CD4-positive, alpha-beta T cell treated with Interferon alpha-2 for 1 hour (primary cell): Measurements from ENCODE around the gene TMEM163.
A peak's percentile ranks its signal among the peaks of the same experiment; 100 is the strongest.

Experiments
- DNase-seq, 2 donors: peaks; one replicate each; pipeline ENCODE4 v3.0.0-alpha.2; 2020 to 2022

TMEM163 gene

DNA sequence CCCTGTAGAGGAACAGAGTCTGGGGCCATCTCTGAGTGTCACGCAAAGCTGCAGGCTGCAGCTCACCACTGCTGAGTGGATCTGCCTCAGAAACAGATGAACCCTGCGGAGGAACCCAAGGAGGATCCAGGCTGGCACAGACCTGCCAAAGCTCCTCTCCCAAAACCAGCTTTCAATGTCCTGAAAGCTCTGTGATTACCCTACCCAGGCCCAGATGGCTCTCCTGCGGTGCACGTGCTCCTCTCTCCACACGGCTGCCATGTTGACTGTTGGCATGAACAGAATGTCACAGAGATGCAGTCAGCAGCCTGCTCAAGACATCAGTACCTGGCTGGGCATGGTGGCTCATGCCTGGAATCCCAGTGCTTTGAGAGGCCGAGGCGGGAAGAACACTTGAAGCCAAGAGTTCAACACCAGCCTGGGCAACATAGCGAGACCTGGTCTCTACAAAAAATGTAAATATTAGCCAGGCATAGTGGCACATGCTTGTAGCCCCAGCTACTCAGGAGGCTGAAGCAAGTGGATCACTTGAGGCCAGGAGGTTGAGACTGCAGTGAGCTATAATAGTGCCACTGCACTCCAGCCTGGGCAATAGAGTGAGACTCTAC, 248.1 kb downstream of the TMEM163 start:
- DNase-seq: no peak

DNA sequence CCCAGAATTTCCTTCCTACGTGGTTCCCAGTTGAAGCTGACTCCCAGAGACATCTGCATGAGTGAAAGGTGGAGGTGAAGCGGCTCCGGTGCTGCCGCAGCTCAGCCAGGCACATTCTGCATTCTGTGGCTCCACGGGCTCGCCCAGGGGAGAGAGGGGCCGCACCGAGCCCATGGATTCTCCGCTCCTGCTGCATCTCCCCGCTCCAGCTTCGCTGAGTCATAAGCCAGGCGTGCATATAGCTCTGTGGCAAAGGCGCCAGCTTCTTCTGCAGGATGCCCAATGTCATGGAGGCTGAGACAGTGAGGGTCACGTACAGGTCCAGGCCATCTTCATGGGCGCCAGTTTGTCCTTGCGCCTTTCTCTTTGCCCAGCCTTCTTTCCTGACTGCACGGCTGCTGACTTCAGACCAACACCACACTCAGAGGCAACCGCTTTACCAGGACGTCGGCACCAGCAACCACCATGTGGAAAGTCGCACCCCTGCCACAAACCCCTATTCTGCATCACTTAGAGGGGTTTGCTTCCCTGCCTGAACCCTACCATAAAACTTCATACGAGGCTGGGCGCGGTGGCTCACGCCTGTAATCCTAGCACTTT, 249.2 kb downstream of the TMEM163 start:
- no peak for DNase-seq

DNA sequence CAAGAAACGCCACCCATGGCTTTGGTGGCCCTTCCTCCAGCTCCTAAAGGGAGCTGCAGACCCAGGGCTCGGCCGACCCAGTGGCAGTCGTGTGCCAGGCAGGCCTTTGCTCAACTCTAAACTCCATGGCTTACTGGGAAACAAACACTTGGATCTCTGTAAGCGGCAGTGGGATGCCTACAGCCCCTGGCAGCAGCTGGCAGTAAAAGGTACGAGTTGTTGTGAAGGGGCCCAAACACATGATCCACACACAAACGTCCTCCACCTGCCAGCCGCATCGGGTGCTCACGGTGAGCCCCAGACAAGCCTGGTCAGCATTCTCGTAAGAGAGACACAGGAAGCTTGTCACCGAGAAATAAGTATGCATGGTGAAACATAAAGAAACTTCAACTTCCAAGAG, 250.0 kb downstream of the TMEM163 start:
- DNase-seq: no peak

DNA sequence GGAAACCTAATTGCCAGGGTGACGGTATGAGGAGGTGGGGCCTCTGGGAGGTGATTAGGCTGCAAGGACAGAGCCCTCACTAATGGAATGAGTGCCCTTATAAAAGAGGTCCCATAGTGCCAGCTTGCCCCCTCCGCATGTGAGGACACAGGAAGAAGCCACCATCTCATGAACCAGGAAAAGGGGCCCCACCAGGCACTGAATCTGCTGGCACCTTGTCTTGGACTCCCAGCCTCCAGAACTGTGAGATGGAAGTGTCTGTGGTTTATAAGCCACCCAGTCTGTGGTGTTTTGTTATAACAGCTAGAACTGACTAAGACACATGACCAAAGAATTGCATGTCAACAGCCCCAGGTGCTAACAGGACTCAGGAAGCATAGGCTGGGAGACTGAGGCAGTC, 250.6 kb downstream of the TMEM163 start:
- DNase-seq: no peak

DNA sequence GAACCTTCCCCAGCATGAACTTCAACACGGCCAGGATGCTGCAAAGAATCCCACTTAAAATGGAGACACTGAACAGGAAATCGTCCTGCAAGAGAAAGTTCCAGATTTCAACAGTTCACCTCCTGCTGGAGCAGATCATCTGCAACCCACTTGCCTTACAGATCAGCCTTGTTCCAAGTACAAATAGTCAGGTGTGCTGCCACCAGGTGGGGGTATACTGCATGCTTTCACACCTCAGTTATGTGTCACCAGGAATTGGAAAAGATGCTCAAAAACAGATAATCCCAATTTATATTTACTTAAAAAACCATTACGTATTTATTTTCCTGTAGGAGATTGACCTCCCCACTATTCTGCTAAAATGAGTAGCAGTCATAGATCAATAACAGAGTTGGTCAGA, 252.7 kb downstream of the TMEM163 start:
- peak; percentile 20 to 40 for DNase-seq

DNA sequence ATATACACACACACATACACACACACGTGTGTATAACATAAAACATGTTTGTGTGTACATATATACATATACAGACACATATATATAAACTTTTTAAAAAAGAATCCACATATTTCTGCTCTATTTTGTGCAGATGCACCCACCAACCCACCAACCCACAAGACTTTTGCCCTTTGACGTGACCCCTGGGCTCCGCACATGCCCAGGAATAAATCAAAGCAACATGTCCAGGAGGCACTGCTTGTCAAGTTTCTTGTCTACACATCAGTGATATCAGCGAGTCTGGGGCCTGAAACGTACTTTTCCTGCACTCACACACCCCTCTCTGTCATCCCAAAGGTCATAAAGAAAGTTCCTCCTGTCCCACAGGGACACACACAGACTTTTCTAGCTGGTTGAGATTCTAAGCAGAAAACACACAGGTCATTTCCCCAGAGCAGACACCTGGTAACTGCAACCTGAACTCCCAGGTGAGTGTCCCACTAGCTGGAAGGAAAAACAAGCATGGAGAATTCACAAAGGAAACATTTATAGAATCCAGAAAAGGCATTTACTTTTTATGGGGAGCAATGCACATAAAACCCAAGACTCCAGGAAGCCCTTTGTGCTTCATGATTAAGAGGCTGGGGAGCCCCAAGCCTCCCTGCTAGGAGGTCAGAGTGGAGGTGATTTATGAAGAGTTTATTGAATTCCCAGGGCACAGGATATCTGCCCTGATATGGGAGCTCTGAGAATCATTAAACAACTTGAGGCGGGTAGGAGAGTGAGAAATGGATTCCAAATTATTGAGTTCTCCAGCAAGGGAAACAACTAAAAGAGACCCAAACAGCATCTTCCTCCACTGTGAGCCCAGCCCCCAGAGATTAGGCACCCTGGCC, 253.3 kb downstream of the TMEM163 start:
- no peak for DNase-seq

DNA sequence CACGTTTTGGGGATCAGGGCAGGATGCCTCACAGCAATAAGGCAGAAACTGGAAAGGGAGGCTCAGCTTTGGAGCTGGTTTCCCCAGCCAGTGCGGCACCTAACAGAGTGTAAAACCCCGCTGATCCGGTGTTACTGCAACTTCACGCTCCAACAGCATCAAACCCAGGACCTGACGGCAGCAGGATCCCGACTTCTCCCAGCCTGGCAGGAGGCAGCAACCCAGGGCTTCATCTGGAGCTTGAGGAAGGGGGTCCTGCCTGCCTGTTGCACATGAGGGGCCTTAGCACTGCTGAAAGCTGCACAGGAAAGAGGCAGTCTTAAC, 255.1 kb downstream of the TMEM163 start:
- DNase-seq: no peak

DNA sequence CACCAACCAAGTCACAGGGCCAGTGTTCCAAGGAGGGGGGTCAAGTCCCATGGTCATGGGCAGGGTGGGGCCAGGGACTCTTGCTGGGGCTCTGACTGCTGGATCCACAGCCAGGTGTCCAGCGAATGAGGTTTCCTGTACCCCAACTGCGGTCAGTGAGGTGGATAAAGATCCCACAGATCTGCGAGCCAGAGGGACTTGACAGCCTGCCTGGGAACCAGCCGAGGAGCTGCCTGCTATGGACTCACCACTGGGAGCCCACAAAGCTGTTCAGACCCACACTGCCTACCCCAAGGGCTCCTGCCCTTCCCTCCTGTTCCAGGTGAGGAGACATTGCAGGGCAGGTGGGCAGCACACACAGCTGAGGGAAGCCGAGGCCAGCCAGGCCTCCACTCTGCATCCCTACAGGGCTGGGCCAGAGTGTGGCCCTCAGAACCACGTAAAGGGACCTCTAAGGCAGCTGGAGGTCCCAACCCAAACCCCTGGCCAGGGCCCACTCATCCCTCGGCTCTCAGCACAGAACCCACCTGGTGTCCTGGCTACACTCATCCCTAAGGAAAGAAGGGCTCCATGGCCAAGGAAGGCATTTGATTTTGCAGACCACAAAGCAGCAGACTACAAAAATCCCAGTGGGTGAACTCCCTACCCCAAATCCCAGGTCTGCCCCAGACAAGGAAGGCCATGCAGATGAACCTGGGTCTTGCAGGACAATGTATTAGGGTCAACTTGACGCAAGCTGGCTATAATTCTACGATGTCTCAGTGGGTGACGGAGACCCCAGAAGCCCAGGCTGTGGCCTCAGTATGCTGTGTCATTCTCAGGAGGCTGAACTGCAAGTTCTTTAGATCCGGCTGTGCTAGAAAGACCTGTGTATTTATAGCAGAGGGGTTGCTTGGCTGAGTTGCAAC, 255.8 kb downstream of the TMEM163 start:
- DNase-seq: no peak

DNA sequence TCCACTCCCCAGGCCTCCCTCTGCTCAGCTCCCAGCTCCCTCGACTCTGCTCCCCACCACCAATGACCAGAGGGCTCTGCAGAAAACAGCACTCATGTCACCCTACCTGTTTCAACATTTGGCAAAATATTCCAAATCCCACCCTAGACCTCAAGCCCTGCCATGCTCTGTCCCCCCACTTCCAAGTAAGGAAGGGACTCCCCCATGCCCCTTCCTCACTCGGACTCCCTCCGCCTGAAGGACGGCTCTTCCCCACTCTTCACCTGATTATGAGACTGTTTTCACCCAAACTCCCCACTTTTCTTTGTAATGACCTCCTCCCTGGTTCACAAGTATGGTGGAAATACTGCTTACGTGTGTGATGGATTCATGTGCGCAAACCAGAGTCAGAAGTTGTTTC, 256.5 kb downstream of the TMEM163 start:
- no peak for DNase-seq

DNA sequence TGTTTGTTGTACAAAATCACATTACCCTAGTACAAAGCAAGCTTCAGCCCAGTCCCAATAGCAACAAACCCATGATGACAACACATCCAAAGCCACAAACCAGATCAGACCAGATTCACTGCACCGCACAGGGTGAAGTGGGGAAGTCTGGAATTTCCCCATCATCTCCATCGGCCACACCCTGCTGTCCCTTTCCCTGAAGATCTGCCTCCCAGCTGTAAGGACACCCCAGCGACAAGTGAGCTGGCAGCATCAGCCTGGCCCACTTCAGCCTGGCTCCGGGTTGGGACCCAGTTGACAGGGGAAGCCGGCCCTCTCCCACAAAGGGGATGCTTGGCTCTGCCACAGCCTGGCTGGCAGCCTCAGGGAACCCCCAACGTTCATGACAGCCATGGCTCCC, 257.3 kb downstream of the TMEM163 start:
- no peak for DNase-seq

DNA sequence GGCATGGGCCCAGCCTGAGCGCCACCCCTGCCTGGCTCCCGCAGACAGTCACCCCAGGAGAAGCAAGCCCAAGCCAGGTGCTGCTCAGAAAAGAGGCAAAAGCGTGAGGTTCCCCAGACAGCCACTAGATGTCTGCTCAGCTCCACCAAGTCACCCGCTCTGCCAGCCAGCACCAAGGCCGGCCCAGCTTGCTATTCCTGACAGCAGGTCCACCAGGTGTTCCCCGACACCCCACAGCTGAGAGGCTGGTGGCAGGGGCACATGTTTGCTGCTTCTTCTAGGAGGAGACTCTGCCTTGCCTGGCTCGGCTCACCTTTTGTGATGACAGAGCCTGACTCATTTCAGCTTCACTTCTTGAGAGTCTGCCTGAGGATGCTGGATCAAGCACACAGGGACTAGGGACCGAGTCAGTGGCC, 258.2 kb downstream of the TMEM163 start:
- DNase-seq: peak; percentile 35 to 40

DNA sequence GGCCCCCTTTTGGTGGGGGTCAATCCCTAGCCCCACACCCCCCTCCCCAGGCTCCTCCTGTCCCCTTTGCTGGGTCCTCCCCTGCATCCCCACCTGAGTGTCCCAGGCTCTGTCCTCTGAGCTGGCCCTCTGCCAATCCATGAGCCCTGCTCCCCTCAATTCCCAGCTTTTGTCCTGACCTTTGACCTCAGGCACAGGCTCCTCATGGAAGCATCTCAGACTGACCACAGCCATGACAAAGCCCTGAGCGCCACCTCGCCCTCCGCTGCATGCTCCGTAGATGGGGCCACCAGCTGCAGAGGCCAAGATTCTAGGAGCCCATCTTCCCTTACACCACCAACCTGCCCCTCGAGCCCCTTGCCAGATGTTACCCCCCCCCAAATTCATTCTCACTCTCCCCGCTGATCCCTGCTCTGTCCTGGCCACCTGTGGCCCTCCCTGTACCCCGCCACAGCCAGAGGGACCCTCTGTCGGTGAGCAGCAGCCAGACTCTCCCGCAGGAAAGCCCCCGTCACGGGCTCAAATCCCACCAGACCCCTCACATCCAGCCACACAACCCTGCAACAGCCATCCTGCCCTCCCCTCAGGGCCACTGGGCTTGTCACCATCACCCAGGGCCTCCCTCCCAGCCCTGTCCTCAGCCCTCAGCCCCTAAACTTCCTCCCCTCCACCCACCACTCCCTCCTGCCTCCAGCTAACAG, 258.9 kb downstream of the TMEM163 start:
- DNase-seq: no peak

DNA sequence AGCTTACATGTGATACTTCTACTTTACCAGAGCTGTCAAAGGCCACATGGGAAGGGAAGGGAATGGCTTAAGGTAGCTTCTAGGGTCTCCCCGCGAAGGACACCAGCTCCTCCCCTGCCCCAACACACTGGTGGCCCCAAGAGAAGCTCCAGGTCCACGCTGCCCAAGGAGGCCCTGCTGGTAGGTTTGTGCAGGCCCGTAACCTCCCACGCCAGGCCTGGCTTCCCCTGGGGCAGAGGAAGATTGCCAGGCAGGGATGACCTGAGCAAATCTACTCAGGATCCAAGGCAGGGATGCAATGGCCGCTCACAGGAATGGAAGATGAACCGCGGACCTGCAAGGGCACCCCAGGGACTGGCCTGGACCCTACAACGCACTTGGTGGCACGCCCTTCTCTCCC, 259.9 kb downstream of the TMEM163 start:
- DNase-seq: no peak

DNA sequence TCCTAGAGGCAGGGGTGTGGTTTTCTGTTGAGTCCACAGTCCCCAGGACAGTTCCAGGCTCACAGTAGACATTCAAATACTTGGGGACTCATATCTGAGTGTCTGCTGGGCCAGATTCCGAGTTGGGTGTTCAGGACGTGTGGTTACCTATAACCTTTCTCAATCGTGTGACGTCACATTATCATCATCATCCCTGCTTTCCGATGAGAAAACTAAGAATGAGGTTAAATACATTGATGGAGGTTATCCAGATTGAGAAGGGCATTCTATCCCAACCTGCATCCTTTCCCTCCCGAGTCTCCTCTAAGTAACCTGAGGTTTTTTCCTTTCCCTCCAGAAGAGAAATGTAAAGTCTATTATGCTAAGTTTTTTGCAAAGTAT, 260.3 kb downstream of the TMEM163 start:
- no peak for DNase-seq

DNA sequence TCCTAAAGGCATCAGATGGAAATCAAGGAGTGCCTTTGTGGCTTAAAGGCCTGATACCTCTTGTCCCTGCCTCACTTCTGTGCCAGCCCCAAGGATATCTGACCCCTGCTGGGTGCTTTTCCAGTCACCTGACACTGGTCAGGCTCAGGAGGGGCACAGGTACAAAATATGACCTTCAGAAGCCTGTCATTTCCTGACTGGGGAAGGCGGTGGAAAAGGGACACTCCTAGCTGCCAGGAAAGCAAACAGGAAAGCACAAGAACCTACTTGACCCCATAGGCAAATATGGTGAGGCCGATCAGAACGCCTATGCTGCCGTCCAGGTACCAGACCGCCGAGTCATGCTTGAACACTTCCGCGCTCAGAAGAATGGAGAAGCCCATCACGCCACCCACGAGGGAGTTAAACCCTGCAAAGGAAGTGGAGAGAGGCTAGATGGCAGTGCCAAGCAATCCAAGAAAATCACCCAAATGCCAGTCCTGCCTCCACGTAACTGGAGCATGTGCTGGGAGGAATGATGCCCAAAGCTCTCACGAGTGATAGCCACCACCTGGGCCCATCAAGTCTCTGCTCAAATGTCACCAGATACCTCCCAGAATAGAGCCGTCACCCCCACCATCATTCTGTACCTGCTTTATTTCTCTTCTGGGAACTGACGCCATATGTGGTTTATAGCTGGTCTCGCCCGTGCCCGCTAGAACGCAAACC, 260.9 kb downstream of the TMEM163 start:
- DNase-seq: no peak

DNA sequence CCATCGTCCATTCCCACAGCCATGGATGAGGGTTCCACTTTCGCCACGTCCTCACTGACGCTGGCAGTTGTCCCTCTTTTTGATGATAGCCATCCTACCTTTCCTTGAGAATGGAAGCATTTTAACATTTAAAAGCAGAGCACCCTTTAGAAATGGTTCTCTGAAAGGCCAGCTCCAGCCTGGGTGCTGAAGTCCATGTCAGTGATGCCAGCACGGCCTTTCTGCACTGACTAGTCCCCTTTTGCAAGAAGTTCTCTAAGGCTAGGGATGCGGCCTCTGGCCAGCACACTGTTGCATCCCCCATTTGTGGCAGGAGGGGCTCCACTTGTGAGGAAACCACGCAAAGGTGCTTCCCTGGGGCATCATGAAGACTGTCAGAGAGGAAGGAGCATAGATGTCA, 261.4 kb downstream of the TMEM163 start:
- DNase-seq: no peak

DNA sequence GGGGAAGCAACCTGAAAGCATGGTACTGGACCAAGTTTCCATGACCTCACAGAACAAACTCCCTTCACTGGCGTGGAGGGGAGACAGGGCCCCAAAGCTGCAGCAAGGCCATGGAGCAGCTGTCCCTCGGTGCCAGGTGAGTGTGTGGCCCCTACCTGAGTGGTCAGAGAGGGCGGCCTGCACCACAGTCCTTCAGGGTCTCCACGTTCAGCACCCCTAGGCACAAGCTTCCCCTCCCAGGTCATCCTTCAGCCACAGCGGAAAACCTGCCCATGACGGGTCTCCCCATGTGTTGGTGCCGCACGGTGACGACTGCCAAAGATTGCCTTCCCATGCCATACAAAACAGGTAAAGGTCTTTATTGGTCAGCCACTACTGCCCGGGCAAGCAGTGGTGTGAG, 263.4 kb downstream of the TMEM163 start:
- DNase-seq: no peak

DNA sequence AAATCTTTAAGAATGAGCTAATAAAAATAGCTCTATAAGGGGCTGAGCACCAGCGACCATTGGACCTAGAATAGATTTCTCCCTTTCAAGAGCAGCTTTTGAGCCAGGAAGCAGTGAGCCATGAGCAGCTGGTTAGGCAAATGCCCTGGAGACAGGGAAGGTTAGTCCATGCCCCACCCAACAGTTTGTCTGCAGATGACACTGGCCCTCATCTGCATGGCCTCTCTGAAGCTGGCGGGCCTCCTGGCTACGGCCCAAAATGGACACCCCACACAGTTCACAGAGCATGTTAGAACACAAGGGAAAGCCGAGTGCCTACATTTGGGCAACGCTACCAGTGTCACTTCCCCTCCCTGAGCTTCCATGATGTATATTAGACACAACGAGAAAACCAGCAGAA, 263.9 kb downstream of the TMEM163 start:
- DNase-seq: no peak

DNA sequence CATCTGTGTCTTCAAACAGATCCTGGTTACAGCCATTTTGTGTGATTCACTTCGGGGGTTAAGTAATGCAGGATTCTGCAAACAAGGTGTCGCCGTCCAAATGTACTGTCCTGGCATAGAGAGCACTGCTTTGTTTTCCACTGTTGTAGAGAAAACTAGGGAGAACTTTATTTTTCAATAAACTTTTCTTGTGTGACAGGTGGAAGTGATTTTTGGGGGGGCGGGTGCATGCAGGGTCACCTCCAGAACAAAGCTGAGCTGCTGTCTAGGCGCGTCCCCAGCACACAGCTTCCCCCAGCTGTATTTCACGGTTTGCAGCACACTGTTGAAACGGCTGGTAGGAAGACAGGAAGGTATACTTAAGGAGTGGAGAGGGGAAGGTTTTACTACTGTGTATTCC, 264.4 kb downstream of the TMEM163 start:
- no peak for DNase-seq

DNA sequence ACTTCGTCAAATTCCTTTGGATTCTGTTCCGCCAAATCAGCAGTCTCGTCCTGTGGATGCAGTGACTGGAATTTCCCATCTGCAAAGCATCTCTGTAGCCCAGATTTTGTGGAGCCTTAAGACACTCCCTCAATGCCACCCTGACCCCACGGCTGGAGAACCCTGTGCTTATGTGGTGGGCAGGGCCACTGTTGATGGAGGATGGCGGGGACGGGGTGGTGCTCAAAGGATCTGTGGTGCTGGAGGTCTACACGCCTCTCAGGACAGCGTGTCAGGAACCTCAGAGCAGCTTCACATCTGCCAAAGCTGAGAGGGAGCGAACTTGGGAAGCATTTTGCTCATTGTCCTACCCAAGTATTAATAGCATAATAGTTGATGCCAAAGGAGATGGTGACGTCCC, 264.8 kb downstream of the TMEM163 start:
- no peak for DNase-seq

DNA sequence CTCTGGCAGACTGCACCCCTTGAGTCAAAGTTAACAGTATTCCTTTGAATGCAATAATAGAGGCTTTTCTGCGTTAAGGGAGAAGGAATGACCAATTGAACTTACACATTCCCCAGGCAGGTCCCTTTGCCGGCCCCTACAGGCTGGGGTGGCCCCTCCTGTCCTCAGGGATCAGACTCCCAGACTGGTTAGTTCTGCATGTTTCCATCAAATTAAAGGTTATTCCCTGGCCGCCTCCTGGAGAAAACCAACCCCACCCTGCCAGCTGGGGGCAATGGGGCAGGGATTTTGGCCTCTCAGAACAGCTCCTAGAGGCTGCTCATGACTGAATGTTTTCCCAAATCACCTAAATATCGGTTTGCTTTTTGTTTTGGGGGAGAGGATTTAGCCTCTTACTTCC, 265.3 kb downstream of the TMEM163 start:
- no peak for DNase-seq
